ENCODE measurements around the gene CYP2W1. TPM values are rescaled to one million over a fixed set of nuclear protein-coding genes. Genes with fewer than 3 reads are reported as not detected.
"Not testable (repeated sequence)": the region's sequence is repeated elsewhere in the genome, so short reads cannot be mapped to it uniquely, and the experiment has no call there.

CYP2W1 gene
- total RNA-seq, 1 experiment from 2014 or later = not detected

GRCh38 chr7:957418-958220 lies 25.4 kb upstream of the CYP2W1 start:
- intact Hi-C loops (cut with micrococcal nuclease) = no loop called here
- Histone ChIP-seq H4K20me1 (ENCODE audit: low read length) (no peaks in the 10 kb centered on the region), H3K79me2 (ENCODE audit: low read length) (peaks cover 9% of the 10 kb centered on the region; the same call in 1 of the 2 replicates), H3K4me1 (ENCODE audit: insufficient read depth, low read length) (peaks cover 6% of the 10 kb centered on the region; the same call in 1 of the 2 replicates), H3K4me2 (ENCODE audit: low read length) (no peak overlapping the region), H3K9me3 (ENCODE audit: low read length) (no peaks in the 10 kb centered on the region), H3F3A (ENCODE audit: low read length, unreplicated experiment) (no peaks in the 10 kb centered on the region), H3K9me2 (replicated peaks; ENCODE audit: low read length) (no peaks in the 10 kb centered on the region), H2AFZ (ENCODE audit: low read length) (no peak overlapping the region), H3K4me3 (ENCODE audit: low read length) (no peak overlapping the region), H3K36me3 (ENCODE audit: low read depth, low read length) (no peaks in the 10 kb centered on the region), H3K27ac (ENCODE audit: low read length) (no peak overlapping the region), H3K27me3 (ENCODE audit: low read length) (no peaks in the 10 kb centered on the region), H3K9ac (ENCODE audit: low read length) (no peak overlapping the region)
- no TSS peak for BruUV-seq (replicated peaks)
- ATAC-seq = no peak
- TF ChIP-seq EZH2 (IDR thresholded peaks at IDR 0.05; ENCODE audit: low read length, unreplicated experiment) (no peak), CTCF (conservative IDR thresholded peaks at IDR 0.05; ENCODE audit: low read depth, low read length) (no peak), EZH2phosphoT487 (IDR thresholded peaks at IDR 0.05; ENCODE audit: borderline replicate concordance, low read length) (no peak)
- no peak for DNase-seq
- CTCF ChIA-PET = no interaction called here
- POLR2A ChIA-PET (ENCODE audit: unreplicated experiment) = no interaction called here

GRCh38 chr7:958221-959200 lies 24.5 kb upstream of the CYP2W1 start:
- ATAC-seq (no peak), DNase-seq (no peak)
- Histone ChIP-seq H3K4me1 (ENCODE audit: insufficient read depth, low read length) (no peaks in the 10 kb centered on the region), H3K27me3 (ENCODE audit: low read length) (no peaks in the 10 kb centered on the region), H3K36me3 (ENCODE audit: low read depth, low read length) (no peaks in the 10 kb centered on the region), H2AFZ (ENCODE audit: low read length) (no peak overlapping the region), H3F3A (ENCODE audit: low read length, unreplicated experiment) (no peaks in the 10 kb centered on the region), H4K20me1 (ENCODE audit: low read length) (no peaks in the 10 kb centered on the region), H3K9ac (ENCODE audit: low read length) (no peak overlapping the region), H3K27ac (ENCODE audit: low read length) (no peak overlapping the region), H3K9me2 (replicated peaks; ENCODE audit: low read length) (no peaks in the 10 kb centered on the region), H3K79me2 (ENCODE audit: low read length) (no peaks in the 10 kb centered on the region), H3K9me3 (ENCODE audit: low read length) (no peaks in the 10 kb centered on the region), H3K4me2 (ENCODE audit: low read length) (no peak overlapping the region), H3K4me3 (ENCODE audit: low read length) (no peak overlapping the region)
- intact Hi-C loops (cut with micrococcal nuclease) = no loop called here
- CTCF ChIA-PET = no interaction called here
- POLR2A ChIA-PET (ENCODE audit: unreplicated experiment) = no interaction called here
- TF ChIP-seq EZH2phosphoT487 (IDR thresholded peaks at IDR 0.05; ENCODE audit: borderline replicate concordance, low read length) (no peak), EZH2 (IDR thresholded peaks at IDR 0.05; ENCODE audit: low read length, unreplicated experiment) (no peak)
- no TSS peak for BruUV-seq (replicated peaks)

- Histone ChIP-seq H3K9ac (ENCODE audit: low read length) (no peak overlapping the region), H4K20me1 (ENCODE audit: low read length) (no peaks in the 10 kb centered on the region), H3K4me3 (ENCODE audit: low read length) (no peak overlapping the region), H3K9me3 (ENCODE audit: low read length) (no peaks in the 10 kb centered on the region), H3K4me1 (ENCODE audit: insufficient read depth, low read length) (no peaks in the 10 kb centered on the region), H3K9me2 (replicated peaks; ENCODE audit: low read length) (no peaks in the 10 kb centered on the region), H3K4me2 (ENCODE audit: low read length) (no peak overlapping the region), H3K27ac (ENCODE audit: low read length) (no peak overlapping the region), H3F3A (ENCODE audit: low read length, unreplicated experiment) (no peaks in the 10 kb centered on the region), H3K79me2 (ENCODE audit: low read length) (no peaks in the 10 kb centered on the region), H3K36me3 (ENCODE audit: low read depth, low read length) (no peaks in the 10 kb centered on the region), H2AFZ (ENCODE audit: low read length) (no peak overlapping the region), H3K27me3 (ENCODE audit: low read length) (no peaks in the 10 kb centered on the region)
- ChIA-PET CTCF (no interaction called here), POLR2A (ENCODE audit: unreplicated experiment) (no interaction called here)
- TF ChIP-seq CTCF (conservative IDR thresholded peaks at IDR 0.05; ENCODE audit: low read depth, low read length) (no peak), EZH2phosphoT487 (IDR thresholded peaks at IDR 0.05; ENCODE audit: borderline replicate concordance, low read length) (no peak), EZH2 (IDR thresholded peaks at IDR 0.05; ENCODE audit: low read length, unreplicated experiment) (no peak)
- DNase-seq (no peak), ATAC-seq (no peak)
- intact Hi-C loops (cut with micrococcal nuclease) = no loop called here
- BruUV-seq (replicated peaks) = no TSS peak
These were observed 23.7 kb upstream of the CYP2W1 start for GRCh38 chr7:959271-959670.

- H3K4me2 ChIP-seq (ENCODE audit: low read length); intact Hi-C loops (cut with micrococcal nuclease): not testable (repeated sequence)
- CTCF ChIA-PET = interaction anchor here (0.6 kb wide), 1 partner anchor 13 kb away, joined by 3 read pairs; no protein-coding TSS in a partner anchor
These were observed 23.2 kb upstream of the CYP2W1 start for GRCh38 chr7:959740-960139.

More at GRCh38 chr7:959740-960139, 23.2 kb upstream of the CYP2W1 start:
- H3K9me2 ChIP-seq (replicated peaks; ENCODE audit: low read length); H3K79me2 ChIP-seq (ENCODE audit: low read length); H3K36me3 ChIP-seq (ENCODE audit: low read depth, low read length); H3K9ac ChIP-seq (ENCODE audit: low read length); H3K9me3 ChIP-seq (ENCODE audit: low read length); H3K4me3 ChIP-seq (ENCODE audit: low read length); ATAC-seq; H4K20me1 ChIP-seq (ENCODE audit: low read length); H3K27ac ChIP-seq (ENCODE audit: low read length); POLR2A ChIA-PET (ENCODE audit: unreplicated experiment); H2AFZ ChIP-seq (ENCODE audit: low read length); H3F3A ChIP-seq (ENCODE audit: low read length, unreplicated experiment); BruUV-seq (replicated peaks); DNase-seq; H3K4me1 ChIP-seq (ENCODE audit: insufficient read depth, low read length); H3K27me3 ChIP-seq (ENCODE audit: low read length): not testable (repeated sequence)

Measured in PC-3 (cell line).